WI38 (cell line): ENCODE results near the gene TBRG1.

ENCODE experiments used
- H3K4me3 ChIP-seq: 2 replicates; pipeline ENCODE4 v1.5.1; 2011; ENCODE audit warnings: low read depth, mild to moderate bottlenecking, control low read depth, low read length
- CTCF ChIP-seq: IDR thresholded peaks from 2 replicates; pipeline ENCODE4 v1.5.1; 2012; ENCODE audit warnings: low read depth, mild to moderate bottlenecking, control low read depth, low read length

The TBRG1 gene

GRCh38 chr11:124605719-124606118 is 16.9 kb upstream of the TBRG1 start:
- no peak overlapping the region for H3K4me3 ChIP-seq
- TF ChIP-seq CTCF = no peak

GRCh38 chr11:124608147-124608546 is 14.5 kb upstream of the TBRG1 start:
- no peak for TF ChIP-seq CTCF
- H3K4me3 ChIP-seq = no peak overlapping the region

GRCh38 chr11:124610295-124610694 is 12.4 kb upstream of the TBRG1 start:
- no peak for TF ChIP-seq CTCF
- H3K4me3 ChIP-seq = no peak overlapping the region

GRCh38 chr11:124611064-124611463 is 11.6 kb upstream of the TBRG1 start, which contains the start of gene PANX3:
Gene PANX3 (plus strand): TSS chr11:124611428. CDS start chr11:124611557, 129 bp downstream.
- TF ChIP-seq CTCF = no peak
- H3K4me3 ChIP-seq = no peak within 1 kb of the TSS

GRCh38 chr11:124612045-124612444 is 10.6 kb upstream of the TBRG1 start:
- H3K4me3 ChIP-seq = no peak overlapping the region
- no peak for TF ChIP-seq CTCF

GRCh38 chr11:124612567-124613246 is 10.0 kb upstream of the TBRG1 start:
- no peak for TF ChIP-seq CTCF

GRCh38 chr11:124618863-124619262 is 3.8 kb upstream of the TBRG1 start:
- TF ChIP-seq CTCF = no peak
- no peak overlapping the region for H3K4me3 ChIP-seq

More at GRCh38 chr11:124612567-124613246, 10.0 kb upstream of the TBRG1 start:
- H3K4me3 ChIP-seq = no peak overlapping the region
